IMR-90 (cell line): ENCODE data around the gene ALB. TPM values are rescaled to one million over a fixed set of nuclear protein-coding genes. Genes with fewer than 3 reads are reported as not detected.
"Not testable (repeated sequence)": the region's sequence is repeated elsewhere in the genome, so short reads cannot be mapped to it uniquely, and the experiment has no call there.

Experiments
- ATAC-seq: fragments of 200-7000 bp; cut with Tn5 transposase; 2 replicates; pipeline ENCODE4 v1.9.1; 2020; ENCODE audit warnings: low read depth, mild to moderate bottlenecking, moderate library complexity
- BruUV-seq: library from RNA; stranded (reverse); fragments of 400-500 nt; replicated peaks from 2 replicates; lab custom pipeline; 2021; lab: Mats Ljungman, UMichigan
- CTCF ChIA-PET: fragments of 300-600 bp; formaldehyde crosslinking; extraction: SDS; loops from one replicate; lab custom pipeline; 2021; ENCODE audit warnings: antibody characterized with exemption; lab: Yijun Ruan, JAX
- POLR2A ChIA-PET: fragments of 300-600 bp; sonication (Branson Sonifier 250); formaldehyde crosslinking; loops from one replicate; lab custom pipeline; 2022; ENCODE audit warnings: antibody characterized with exemption; ENCODE audit not compliant: unreplicated experiment; lab: Charles Lee
- DNase-seq: peaks from one replicate; pipeline ENCODE4 v3.0.0; 2013
- H2AFZ ChIP-seq: replicated peaks from 2 replicates; pipeline ENCODE3; 2013; ENCODE audit warnings: low read length, mild to moderate bottlenecking; ENCODE audit not compliant: poor library complexity
- H2AK5ac ChIP-seq: 2 replicates; pipeline ENCODE4 v1.6.1; 2013; ENCODE audit warnings: low read depth, low read length, inconsistent platforms
- H2AK9ac ChIP-seq: replicated peaks from 2 replicates; pipeline ENCODE3; 2013; ENCODE audit warnings: mild to moderate bottlenecking, low read depth, low read length, moderate library complexity; ENCODE audit not compliant: poor library complexity
- H2BK120ac ChIP-seq: 2 replicates; pipeline ENCODE4 v1.6.1; 2013; ENCODE audit warnings: low read depth, low read length, inconsistent platforms
- H2BK15ac ChIP-seq: 3 replicates; pipeline ENCODE4 v1.6.1; 2013; ENCODE audit warnings: low read depth, low read length, inconsistent platforms
- H2BK20ac ChIP-seq: 2 replicates; pipeline ENCODE4 v1.6.1; 2013; ENCODE audit warnings: low read depth, mild to moderate bottlenecking, inconsistent platforms, low read length, moderate library complexity
- H2BK5ac ChIP-seq: 2 replicates; pipeline ENCODE4 v1.6.1; 2013; ENCODE audit warnings: mild to moderate bottlenecking, low read depth, low read length, inconsistent platforms; ENCODE audit not compliant: poor library complexity, severe bottlenecking
- H3K14ac ChIP-seq: replicated peaks from 2 replicates; pipeline ENCODE4 v1.6.1; 2013; ENCODE audit warnings: low read depth, low read length, inconsistent platforms
- H3K18ac ChIP-seq: 2 replicates; pipeline ENCODE4 v1.6.1; 2013; ENCODE audit warnings: low read depth, low read length, control low read depth
- H3K23ac ChIP-seq: 2 replicates; pipeline ENCODE4 v1.6.1; 2013; ENCODE audit warnings: low read depth, low read length, inconsistent platforms
- H3K27ac ChIP-seq: 2 replicates; pipeline ENCODE4 v1.5.1; 2013; ENCODE audit warnings: mild to moderate bottlenecking, control low read depth, low read length; ENCODE audit not compliant: insufficient read depth
- H3K27me3 ChIP-seq: 2 replicates; pipeline ENCODE4 v1.6.1; 2013; ENCODE audit warnings: low read length; ENCODE audit not compliant: control insufficient read depth, insufficient read depth
- H3K36me3 ChIP-seq: 2 replicates; pipeline ENCODE4 v1.6.1; 2013; ENCODE audit warnings: low read length, mixed read lengths; ENCODE audit not compliant: control insufficient read depth, insufficient read depth
- H3K4ac ChIP-seq: 2 replicates; pipeline ENCODE4 v1.6.1; 2013; ENCODE audit warnings: low read depth, low read length, inconsistent platforms
- H3K4me1 ChIP-seq: 2 replicates; pipeline ENCODE4 v1.6.1; 2013; ENCODE audit warnings: low read length, mixed read lengths; ENCODE audit not compliant: control insufficient read depth, insufficient read depth
- H3K4me2 ChIP-seq: 2 replicates; pipeline ENCODE4 v1.6.1; 2013; ENCODE audit warnings: low read depth, mild to moderate bottlenecking, control low read depth, low read length, moderate library complexity
- H3K4me3 ChIP-seq: 2 replicates; pipeline ENCODE4 v1.5.1; 2013; ENCODE audit warnings: low read depth, mild to moderate bottlenecking, control low read depth, low read length, moderate library complexity; ENCODE audit not compliant: insufficient read depth
- H3K56ac ChIP-seq: 2 replicates; pipeline ENCODE4 v1.6.1; 2013; ENCODE audit warnings: low read length, inconsistent platforms; ENCODE audit not compliant: insufficient read depth; ENCODE audit errors: extremely low read depth
- H3K79me1 ChIP-seq, 2 experiments: 2 replicates each; pipeline ENCODE4 v1.6.1; 2013; ENCODE audit warnings: low read length in 2 of 2, inconsistent platforms in 1 of 2, low read depth in 1 of 2
- H3K9ac ChIP-seq: 2 replicates; pipeline ENCODE4 v1.6.1; 2013; ENCODE audit warnings: low read depth, low read length, control low read depth
- H3K9me1 ChIP-seq: 2 replicates; pipeline ENCODE4 v1.6.1; 2013; ENCODE audit warnings: low read length, inconsistent platforms; ENCODE audit not compliant: insufficient read depth
- H3K9me3 ChIP-seq: 2 replicates; pipeline ENCODE4 v1.6.1; 2013; ENCODE audit warnings: low read length; ENCODE audit not compliant: control insufficient read depth, insufficient read depth
- H4K20me1 ChIP-seq: 2 replicates; pipeline ENCODE4 v1.6.1; 2013; ENCODE audit warnings: low read length, inconsistent platforms; ENCODE audit not compliant: insufficient read depth
- H4K5ac ChIP-seq: 2 replicates; pipeline ENCODE4 v1.6.1; 2013; ENCODE audit warnings: mild to moderate bottlenecking, low read depth, low read length, control low read depth
- H4K8ac ChIP-seq, 2 experiments: 2 replicates each; pipeline ENCODE4 v1.6.1; 2013; ENCODE audit warnings: low read depth in 2 of 2, low read length in 2 of 2, control low read depth in 1 of 2, inconsistent platforms in 1 of 2
- H4K91ac ChIP-seq: 2 replicates; pipeline ENCODE4 v1.6.1; 2013; ENCODE audit warnings: low read depth, low read length, inconsistent platforms; ENCODE audit not compliant: insufficient read depth
- WGBS, 2 experiments: methylation state at CpG; one replicate each; pipeline versions ENCODE4 v1.1.5 to v1.1.7; 2013; ENCODE audit warnings: missing lambda C conversion rate in 2 of 2; ENCODE audit not compliant: insufficient read length in 1 of 2; ENCODE audit errors: extremely low coverage in 2 of 2; 5-methylcytosine and 5-hydroxymethylcytosine counted together
- dilution Hi-C: fragments of 300-500 bp; cut with HindIII; formaldehyde crosslinking; loops from one replicate; pipeline ENCODE4 v1.14.3; 2018; ENCODE audit warnings: low sequenced_read_pairs; ENCODE audit not compliant: unreplicated experiment
- in situ Hi-C: fragments of 300-500 bp; cut with MboI; formaldehyde crosslinking; loops from 3 replicates; pipeline ENCODE4 v1.14.3; 2019; ENCODE audit warnings: low sequenced_read_pairs, inconsistent platforms, mixed read lengths
- intact Hi-C: fragments of 100-400 bp; cut with micrococcal nuclease; formaldehyde crosslinking; loops from 2 replicates; pipeline ENCODE4 v1.10.0; 2022
- polyA plus RNA-seq, 3 experiments: library from polyadenylated mRNA; depleted of rRNA; stranded (reverse); fragments of >200 nt; gene quantifications; 2 replicates each; pipeline ENCODE4 v1.2.3, GENCODE V29; 2012; ENCODE audit warnings: low replicate concordance in 1 of 3
- total RNA-seq: library from RNA; depleted of rRNA; stranded (reverse); fragments of >200 nt; gene quantifications from 2 replicates; pipeline ENCODE4 v1.2.3, GENCODE V29; 2012

The ALB gene
- total and polyA plus RNA-seq, 2 of the 4 experiments (the other 2 are of a cell fraction) = not detected

GRCh38 chr4:73357174-73357573, 46.9 kb upstream of the ALB start:
- dilution Hi-C loops, H3K79me1 ChIP-seq, BruUV-seq, H4K8ac ChIP-seq, H3K36me3 ChIP-seq, ATAC-seq, H3K9me3 ChIP-seq, H3K9ac ChIP-seq, H2AFZ ChIP-seq, H3K14ac ChIP-seq, H3K27me3 ChIP-seq, DNase-seq, H3K4ac ChIP-seq, H2BK5ac ChIP-seq, H3K4me1 ChIP-seq, H4K91ac ChIP-seq, H3K9me1 ChIP-seq, H3K56ac ChIP-seq, CTCF ChIA-PET, in situ Hi-C loops, H3K4me2 ChIP-seq, H2AK9ac ChIP-seq, H3K4me3 ChIP-seq, H4K20me1 ChIP-seq, intact Hi-C loops, H4K5ac ChIP-seq, H2BK15ac ChIP-seq, POLR2A ChIA-PET, H3K27ac ChIP-seq, H2BK20ac ChIP-seq, H2AK5ac ChIP-seq, H2BK120ac ChIP-seq, H3K23ac ChIP-seq, H3K18ac ChIP-seq: not testable (repeated sequence)
- no CpG with 5 or more reads among the region's 1 CpG for WGBS, 2 experiments

GRCh38 chr4:73369506-73370199, 34.4 kb upstream of the ALB start:
- H3K27ac ChIP-seq, H3K27me3 ChIP-seq, H2BK5ac ChIP-seq, H3K18ac ChIP-seq, H2AK5ac ChIP-seq, H3K9ac ChIP-seq, intact Hi-C loops, H4K91ac ChIP-seq, H3K56ac ChIP-seq, H3K4me2 ChIP-seq, H3K36me3 ChIP-seq, BruUV-seq, CTCF ChIA-PET, H3K23ac ChIP-seq, H4K20me1 ChIP-seq, H3K14ac ChIP-seq, H2BK15ac ChIP-seq, H3K79me1 ChIP-seq, H3K4me1 ChIP-seq, H2BK120ac ChIP-seq, DNase-seq, dilution Hi-C loops, in situ Hi-C loops, H3K9me3 ChIP-seq, H3K4ac ChIP-seq, H4K5ac ChIP-seq, POLR2A ChIA-PET, H2AFZ ChIP-seq, H3K4me3 ChIP-seq, H4K8ac ChIP-seq, H2AK9ac ChIP-seq, H3K9me1 ChIP-seq, ATAC-seq, H2BK20ac ChIP-seq: not testable (repeated sequence)
- WGBS, 2 experiments = 60% methylated on average over 4 of the region's 8 CpGs; no CpG with 5 or more reads in 1 of the 2 experiments
